ENCODE measurements around the gene XRCC4.
"Not testable (repeated sequence)": the region's sequence is repeated elsewhere in the genome, so short reads cannot be mapped to it uniquely, and the experiment has no call there.

The XRCC4 gene

DNA sequence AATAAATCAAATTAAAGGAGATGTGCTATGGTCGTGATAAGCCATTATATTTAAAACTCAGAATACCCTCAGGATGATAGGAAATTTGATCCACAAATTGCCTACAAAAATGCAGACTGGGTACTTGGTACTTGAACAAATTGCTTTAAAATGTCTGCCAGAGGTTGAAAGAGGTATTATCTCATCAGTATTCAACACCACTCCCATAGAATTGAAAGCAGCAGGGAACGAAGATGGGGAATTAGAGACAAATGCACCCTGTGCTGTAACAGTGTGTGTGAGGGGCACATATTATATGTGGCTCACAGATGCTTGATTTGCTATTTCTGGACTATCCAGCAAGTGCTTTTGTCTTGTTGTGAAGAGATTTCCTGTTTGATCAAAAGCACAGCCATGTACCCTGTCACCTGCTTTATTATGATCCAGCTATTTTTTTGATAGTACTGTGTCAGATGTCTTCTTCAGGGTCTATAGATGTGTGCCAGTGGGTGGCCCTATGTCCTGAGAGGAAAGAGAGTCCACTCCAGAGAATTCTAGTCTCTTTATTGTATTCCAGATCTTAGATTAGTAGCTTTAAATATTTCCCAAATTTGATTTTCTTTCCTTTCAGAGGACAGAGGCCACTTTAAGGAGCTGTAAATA, 120.1 kb downstream of the XRCC4 start:
- no peak for DNase-seq

DNA sequence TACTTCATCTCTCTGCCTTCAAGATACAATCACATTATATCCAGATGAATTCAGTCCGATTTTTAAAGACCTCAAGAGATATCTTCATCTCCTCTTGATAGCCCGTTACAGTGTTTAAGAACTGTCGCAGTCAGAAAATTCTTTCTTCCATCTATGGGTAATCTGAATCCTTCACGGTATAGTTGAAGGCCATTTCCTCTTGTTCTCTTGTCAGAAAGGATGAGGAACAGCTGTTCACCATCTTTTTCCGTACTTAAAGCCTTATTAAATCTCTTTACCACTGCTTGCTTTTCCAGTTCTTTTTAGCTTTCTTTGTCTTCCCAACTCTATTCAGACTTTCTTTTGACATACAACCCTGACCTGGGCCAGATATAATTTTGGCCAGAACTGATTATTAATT, 121.8 kb downstream of the XRCC4 start:
- no peak for DNase-seq

DNA sequence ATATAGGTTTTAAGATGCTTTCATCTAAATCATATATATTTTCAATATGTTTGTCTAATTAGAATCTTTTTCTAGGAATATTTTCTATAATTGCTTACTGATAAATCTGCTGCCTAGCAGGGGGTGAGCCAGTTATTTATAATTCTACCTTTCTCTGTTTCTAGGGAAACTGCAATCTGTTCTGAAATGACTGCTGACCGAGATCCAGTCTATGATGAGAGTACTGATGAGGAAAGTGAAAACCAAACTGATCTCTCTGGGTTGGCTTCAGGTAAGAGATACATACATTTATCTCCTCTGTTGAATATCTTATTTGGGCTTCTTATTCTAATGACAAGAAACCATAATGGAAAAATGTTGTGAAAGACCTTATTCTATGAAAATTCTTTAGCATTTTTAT, 127.3 kb downstream of the XRCC4 start:
- DNase-seq = no peak

DNA sequence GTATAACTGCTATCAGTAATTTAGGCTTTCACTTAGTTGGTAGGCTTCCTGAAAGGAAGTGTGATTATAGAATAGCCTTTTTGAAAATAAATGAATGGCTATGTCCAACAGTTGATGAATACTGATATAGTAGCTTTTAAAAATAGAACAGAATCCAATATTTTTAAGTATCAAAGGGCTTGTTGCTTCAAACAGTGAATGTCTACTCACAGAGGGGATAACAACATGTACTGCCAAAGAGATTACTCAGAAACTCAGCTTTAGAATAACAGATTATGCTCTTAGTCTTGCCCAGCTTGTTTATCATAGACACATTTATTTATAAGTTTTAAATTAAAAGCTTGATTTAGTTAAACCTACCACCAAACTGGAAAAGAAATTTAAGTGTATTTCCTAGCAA, 132.6 kb downstream of the XRCC4 start:
- no peak for DNase-seq

DNA sequence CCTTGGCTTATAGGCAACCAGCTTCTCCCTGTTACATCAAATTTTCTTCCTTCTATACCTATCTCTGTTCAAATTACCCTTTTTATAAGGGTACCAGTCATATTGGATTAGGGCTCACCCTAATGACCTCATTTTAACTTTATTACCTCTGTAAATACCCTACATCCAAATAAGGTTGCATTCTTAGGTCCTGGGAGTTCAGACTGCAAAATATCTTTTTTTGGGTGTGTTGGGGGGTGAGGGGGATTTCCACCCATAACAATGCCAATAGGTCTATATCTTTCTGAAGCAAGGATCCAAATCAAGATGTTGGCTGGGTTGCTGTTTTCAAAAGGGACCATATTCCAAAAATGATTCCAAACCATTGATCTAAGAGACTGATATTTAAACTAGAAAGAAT, 141.7 kb downstream of the XRCC4 start:
- no peak for DNase-seq

DNA sequence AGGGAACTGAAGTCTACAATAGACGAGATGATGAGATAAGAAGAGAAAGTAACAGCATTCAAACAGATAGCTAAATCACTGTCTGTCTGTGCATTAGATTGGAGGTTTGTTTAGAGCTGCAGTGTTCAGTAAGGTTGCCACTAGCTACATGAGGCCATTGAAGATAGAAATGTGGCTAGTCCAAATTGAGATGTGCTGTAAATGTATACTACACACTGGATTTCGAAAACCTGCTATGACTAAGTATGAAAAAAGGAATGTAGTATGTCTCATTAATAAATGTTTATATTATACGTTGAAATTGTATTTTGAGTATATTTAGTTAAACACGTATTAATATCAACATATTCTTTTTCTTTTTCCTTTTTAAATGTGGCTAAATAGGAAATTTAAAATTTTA, 142.1 kb downstream of the XRCC4 start:
- DNase-seq = no peak

GRCh38 chr5:83220331-83220730, 143.0 kb downstream of the XRCC4 start:
- no peak for DNase-seq

GRCh38 chr5:83222906-83223305, 145.6 kb downstream of the XRCC4 start:
- DNase-seq = no peak

DNA sequence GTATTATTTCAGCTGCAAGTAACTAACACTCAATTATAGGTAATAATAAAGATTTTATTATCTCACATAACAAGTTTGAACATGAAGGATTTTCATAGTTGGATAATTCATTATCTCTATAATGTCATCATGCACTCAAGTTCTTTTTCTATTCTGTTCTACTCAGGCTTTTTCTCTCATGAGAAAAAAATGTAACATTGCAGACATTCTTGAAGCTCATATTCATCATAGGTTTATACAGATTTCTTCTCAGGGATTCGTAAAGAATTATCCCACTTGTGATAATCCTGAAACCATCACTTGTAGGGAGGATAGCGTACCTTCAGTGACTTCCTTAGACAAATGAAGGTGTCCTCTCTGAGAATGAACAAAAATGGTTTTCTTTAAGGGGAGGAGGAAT, 150.3 kb downstream of the XRCC4 start:
- no peak for DNase-seq

DNA sequence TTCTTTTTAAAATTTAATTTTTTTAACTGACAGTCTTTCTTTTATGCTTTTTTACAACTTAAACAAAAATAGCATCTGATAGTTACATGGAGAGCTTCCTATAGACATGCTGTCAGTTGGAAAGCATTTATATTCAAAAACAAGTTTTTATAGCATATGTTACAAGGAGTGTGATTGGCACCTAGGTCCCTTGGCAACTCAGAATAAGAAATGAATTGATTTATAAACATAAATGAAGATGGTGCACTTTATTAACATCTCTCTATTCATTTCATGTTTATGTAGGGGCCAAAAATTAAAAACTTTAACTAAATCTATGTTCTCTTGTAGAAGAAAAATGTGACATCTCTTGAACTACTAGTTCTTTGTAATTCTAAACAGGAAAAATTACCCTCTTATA, 153.2 kb downstream of the XRCC4 start:
- DNase-seq = no peak

DNA sequence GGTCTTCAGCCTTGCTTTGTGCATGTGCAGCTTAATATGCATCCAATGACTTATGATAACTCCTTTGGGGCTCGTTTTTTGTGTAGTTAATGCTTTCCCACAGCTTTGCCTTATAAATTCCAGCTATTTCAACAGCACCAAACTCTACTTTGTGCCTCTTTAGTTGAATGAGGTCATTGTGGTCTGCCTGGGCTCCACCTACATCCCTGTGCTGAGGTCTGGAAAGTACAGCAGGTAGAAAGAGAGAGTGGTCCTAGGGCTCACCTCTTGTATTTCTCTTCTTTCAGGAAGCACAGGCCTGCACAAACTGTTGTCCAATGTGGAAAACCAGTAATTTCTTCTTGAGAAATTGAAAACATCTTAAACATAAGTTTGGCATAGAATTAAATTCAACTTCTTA, 167.2 kb downstream of the XRCC4 start:
- no peak for DNase-seq

- no peak for DNase-seq
Observed at GRCh38 chr5:83245037-83245436, 167.7 kb downstream of the XRCC4 start.

DNA sequence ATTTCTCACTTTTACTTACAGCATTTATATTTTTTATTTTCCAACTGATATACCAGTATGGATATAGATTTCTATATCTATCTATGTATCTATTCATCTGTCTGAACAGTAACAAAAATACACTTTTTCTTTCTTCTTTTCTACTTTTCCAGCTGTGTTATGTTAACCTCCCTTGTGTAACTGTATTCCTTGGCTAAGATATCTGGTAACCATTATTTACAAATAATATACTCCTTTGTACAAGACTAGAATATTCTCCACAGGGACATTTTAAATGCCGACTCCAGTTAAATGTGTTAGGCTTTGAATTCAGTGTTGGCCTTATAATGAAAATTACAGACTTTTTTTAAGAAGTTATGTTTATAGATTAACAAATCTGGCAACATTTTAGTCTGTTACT, 168.7 kb downstream of the XRCC4 start:
- DNase-seq = no peak

DNA sequence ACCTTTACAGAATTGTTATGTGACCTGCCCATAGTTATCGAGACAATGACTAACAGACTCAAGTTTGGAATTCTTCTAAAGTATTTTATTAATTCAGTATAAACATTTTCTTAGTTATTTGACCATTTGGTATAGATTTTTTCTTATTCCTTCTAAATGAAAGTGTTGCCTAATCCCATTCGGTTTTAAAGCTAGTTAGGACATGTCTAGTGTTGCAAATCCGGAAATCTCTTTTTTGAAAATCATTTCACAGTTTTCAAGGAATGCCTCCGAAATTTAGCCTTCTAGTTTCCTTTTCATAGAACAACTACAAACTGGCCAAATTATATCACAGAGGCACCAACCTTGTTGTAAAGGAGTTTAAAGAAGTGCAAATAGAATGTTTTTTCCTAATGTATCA, 171.8 kb downstream of the XRCC4 start:
- no peak for DNase-seq

- DNase-seq = no peak
Observed at GRCh38 chr5:83251849-83252248, 174.5 kb downstream of the XRCC4 start.

DNA sequence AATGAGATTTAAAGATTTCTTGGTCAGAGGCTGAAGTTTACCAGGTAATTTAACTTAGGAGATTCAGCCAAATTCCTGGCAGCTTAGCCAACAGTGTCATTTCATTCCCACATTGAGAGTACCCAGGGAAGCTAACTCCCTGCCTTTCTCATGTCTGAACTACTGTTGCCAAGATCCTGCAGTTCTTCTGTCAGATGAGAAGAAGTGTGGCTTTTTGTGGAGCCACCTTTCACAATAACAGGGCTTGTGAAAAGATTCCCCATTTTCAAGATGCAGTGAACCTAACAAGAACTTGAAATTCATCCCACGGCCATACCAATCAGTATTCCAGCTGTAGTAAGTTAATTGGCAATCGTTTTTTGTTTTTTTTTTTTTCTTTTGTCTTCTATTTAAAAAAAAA, 176.4 kb downstream of the XRCC4 start:
- DNase-seq = no peak

- no peak for DNase-seq
Observed at GRCh38 chr5:83255268-83255667, 177.9 kb downstream of the XRCC4 start.

GRCh38 chr5:83256091-83256780, 178.9 kb downstream of the XRCC4 start:
- no peak for DNase-seq

- not testable (repeated sequence) for DNase-seq
Observed at GRCh38 chr5:83257684-83258083, 180.3 kb downstream of the XRCC4 start.

DNA sequence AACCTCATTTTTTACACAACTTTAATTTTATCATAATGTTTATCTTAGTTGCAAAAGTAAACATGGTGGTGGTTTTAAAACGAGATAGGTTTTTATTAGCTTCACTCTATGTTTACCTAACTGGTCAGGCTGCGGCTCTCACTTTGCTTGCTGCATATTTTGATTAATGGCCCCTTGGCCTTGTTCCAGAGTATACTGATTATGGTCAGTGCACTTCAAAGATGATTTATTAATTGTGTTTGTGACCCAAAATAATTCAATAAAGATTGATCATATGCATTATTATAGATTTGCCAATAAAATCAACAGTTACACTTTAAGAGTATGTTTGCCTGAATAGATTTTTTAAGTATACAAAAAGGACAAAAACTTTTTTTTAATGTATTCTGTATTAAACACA, 188.0 kb downstream of the XRCC4 start:
- no peak for DNase-seq

DNA sequence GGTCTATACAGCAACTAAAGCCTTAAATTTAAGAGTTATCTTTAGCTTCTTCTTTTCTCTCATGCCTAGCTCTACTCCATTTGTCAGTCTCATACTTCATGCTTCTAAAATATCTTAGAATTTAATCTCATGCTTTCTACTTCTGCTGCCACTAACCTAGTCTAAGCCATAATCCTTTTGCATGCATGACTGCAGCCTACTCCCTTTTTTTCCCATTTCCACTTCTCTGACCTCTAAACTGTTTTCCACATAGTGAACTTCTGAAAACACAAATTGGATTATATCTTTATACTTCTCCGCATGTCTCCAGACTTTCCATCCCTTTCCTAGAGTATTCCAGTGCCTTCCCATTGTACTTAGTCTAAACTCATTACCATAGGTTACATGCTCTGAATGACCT, 193.0 kb downstream of the XRCC4 start:
- no peak for DNase-seq

- DNase-seq = no peak
Observed at GRCh38 chr5:83277154-83277553, 199.8 kb downstream of the XRCC4 start.

- DNase-seq = no peak
Observed at GRCh38 chr5:83277953-83278352, 200.6 kb downstream of the XRCC4 start.

DNA sequence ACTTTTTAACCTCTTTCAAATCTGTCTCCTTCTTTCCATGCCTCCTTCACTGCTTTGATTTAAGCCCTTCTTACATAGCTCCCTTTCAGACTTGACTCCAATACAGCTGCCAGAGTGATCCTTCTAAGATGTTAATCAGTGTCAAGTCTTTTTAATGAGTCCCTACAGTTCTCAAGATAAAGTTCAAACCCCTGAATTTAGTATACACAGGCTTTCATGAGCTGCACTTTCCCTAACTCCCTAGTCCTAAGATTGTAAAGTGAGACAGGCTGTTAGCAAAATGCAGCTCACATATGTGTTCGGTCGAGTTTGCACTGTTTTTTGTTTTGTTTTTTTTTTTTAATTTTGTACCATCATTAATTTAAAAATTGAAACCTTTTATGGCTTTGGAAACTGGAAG, 203.8 kb downstream of the XRCC4 start:
- DNase-seq = no peak

- DNase-seq = no peak
Observed at GRCh38 chr5:83281658-83282057, 204.3 kb downstream of the XRCC4 start.

Measured in activated CD8-positive, alpha-beta memory T cell treated with anti-CD3 and anti-CD28 coated beads, Interleukin-2, amount 50 U/mL, for 4 hours (primary cell).